AG09319 (cell line): ENCODE data around the gene RGS19.

Experiments
- DNase-seq: peaks from one replicate; pipeline ENCODE4 v3.0.0-alpha.2; 2010; ENCODE audit warnings: low read depth; ENCODE audit errors: extremely low read depth
- TF ChIP-seq, protein P1 (sequence below): IDR thresholded peaks from 2 replicates; pipeline ENCODE4 v1.5.1; 2011; ENCODE audit warnings: low read depth, mild to moderate bottlenecking, inconsistent platforms, low read length, moderate library complexity

The RGS19 gene

DNA sequence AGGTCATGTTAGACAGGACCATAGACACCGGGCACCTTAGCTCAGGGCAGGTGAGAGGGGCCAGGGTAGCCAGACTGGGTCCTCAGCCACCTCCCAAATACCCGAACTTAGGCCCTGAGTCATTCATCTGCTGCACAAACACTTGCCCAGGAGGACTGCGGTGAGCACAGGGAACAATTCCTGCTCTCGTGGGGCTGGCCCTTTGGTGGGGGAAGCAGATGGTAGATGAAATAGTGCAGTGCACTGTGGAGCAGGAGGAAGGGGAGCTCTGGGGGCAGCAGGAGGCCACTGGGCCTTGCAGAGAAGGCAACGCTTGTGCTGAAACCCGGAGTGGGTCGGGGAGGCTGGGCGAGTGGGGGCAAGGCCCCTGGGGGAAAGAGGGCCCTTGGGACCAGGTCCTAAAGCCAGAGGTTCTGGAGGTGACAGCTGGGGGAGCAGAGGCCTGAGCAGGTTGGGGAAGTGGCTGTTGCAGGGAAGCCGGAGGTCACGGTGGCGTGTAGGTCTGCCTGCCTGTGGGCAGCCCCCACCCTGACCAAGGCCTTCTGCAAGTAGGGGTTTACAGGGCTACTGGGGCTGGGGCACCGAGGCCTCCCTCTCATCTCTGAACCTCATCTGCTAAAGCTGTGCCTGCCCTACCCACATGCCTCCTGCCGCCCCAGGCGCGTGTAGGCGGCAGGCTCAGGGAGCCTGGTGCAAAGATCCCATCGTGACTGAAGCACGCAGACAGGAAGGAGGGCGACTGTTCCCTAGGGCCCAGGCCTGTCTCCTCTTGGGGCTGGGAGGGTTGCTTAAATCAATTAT, 32.7 kb upstream of the RGS19 start:
- no peak for DNase-seq
- TF ChIP-seq, protein P1, sequence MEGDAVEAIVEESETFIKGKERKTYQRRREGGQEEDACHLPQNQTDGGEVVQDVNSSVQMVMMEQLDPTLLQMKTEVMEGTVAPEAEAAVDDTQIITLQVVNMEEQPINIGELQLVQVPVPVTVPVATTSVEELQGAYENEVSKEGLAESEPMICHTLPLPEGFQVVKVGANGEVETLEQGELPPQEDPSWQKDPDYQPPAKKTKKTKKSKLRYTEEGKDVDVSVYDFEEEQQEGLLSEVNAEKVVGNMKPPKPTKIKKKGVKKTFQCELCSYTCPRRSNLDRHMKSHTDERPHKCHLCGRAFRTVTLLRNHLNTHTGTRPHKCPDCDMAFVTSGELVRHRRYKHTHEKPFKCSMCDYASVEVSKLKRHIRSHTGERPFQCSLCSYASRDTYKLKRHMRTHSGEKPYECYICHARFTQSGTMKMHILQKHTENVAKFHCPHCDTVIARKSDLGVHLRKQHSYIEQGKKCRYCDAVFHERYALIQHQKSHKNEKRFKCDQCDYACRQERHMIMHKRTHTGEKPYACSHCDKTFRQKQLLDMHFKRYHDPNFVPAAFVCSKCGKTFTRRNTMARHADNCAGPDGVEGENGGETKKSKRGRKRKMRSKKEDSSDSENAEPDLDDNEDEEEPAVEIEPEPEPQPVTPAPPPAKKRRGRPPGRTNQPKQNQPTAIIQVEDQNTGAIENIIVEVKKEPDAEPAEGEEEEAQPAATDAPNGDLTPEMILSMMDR: no peak

DNA sequence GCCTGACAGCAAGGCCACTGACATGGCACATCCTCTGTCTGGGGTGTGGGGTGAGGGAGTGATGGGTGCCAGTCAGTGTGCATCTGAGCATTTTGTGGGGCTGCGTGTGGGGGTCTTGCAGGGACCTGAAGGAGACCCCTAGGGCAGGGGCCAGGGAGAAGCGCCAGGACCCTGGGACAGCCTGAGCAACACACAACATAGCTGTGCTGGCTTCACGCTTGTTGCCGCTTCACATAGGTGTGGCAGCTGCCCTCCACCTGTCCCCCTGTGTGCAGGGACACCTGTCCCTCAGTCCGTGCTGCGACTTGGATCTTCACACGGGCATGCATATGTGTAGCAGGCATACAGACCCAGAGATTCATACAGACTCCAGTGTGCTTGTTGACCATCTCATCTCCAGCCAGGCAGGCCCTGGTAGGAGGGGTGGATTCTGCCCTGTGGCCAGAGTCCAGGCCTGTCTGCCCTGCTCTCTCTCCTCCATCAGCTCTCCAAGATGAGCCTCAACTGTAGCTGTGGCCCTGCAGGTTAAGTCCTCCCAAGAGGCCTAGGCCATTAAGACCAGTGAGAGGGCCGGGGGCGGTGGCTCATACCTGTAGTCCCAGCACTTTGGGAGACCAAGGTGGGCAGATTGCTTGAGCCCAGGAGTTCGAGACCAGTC, 31.2 kb upstream of the RGS19 start:
- no peak for DNase-seq

DNA sequence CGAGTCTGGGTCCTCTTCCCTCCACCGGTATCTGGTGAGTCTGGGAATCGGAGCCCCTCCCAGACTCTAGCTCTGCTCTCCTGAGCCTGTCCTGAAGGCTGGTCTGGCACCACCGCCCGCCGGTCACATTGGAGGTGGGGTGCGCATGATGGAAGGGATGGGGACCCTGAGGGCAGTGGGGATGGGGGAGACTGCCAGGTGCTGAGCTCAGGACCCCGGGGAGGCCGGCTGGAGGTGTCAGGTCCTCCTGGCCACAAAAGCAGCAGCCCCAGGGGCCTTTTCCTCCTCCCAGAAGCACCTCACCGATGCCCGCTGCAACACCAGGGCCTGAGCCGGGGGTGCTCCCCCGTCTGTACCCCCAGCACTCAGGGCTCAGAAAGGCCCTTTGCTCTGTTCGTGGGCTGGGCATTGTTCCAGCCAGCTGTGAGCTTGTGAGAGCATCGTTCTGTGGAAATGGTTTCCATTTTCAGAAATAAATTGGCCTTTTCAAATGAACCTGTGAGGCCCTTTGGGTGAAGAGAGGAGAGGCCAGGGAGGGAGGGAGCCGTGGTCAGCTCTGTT, 30.6 kb upstream of the RGS19 start:
- DNase-seq: no peak
- TF ChIP-seq, protein P1: no peak

More for the DNA sequence above, 31.2 kb upstream of the RGS19 start:
- TF ChIP-seq, protein P1: no peak

DNA sequence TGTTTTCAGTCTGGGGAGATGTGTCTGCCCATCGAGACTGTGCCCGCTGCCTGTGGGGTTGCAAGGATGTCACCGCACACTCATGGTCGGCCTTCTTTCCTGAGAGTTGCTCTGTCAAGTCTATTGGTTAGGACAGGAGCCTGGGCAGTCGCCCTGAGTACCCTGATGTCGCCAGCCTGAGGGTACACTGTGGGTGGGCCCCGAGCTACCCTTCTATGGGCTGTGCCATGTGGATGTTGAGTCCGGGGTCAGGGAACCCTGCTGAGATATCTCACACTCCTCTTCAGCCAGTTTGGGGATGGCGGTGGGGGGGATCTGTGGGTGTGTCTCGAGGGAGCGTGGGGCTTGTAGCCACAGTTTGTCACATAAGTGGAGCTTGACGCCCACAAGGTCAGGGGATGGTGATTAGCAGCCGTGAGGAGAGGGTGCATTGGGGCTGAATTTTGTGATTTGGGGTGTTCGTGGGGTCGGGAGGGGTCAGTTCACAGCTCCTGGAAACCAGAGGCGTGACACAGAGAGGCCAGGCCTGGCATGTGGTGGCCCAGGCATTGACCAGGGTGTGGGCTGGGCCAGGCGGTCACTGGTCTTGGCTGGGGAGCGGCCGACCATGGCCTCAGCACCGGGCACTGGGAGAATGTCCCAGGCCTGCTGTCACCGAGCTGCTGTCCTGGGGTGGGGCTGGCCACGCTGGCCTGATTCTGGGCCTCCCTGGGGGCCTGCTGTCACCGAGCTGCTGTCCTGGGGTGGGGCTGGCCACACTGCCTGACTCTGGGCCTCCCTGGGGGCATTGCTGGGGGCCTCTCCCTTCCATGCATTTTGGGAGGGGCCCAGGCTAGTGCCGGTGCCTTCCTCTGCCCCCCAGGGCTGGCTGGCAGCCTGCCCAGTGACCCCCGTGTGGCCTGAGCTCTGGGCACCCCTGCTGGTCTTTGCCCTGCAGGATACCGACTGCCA, 29.7 kb upstream of the RGS19 start:
- TF ChIP-seq, protein P1: no peak
- DNase-seq: no peak

DNA sequence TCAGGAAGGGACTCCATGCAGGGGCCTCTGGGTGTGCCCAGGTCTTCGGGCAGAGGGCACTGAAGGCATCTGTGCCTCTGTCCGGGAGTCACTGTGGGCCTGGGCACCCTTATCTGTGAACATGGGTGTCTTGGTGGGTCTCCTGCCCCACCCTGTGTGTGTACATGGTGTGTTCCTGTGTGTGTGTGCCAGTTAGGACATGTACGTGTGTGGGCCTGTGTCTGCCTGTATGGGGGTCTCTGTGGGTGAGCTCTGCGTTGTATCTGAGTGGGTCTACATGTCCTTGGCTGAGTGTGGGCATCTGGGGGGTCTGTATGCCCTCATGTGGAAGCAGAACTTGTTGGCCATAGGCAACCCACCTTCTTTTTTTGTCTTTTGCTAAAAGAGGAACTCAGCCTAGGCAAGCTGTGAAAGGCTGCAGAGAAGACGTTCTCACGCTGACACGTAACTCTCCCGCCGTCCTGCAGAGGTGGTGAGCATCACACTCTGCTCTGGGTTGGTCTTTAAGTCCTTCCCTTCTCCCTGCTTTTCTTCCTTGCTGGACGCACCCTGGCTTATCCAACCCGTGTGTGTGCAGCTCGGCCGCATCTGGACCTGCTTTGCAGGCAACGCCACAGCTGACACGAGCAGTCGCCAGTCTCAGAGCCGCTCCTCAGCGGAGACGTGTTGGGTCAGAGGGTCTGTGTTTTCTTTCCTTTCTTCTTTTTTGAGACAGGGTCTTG, 28.6 kb upstream of the RGS19 start:
- TF ChIP-seq, protein P1: no peak
- no peak for DNase-seq

DNA sequence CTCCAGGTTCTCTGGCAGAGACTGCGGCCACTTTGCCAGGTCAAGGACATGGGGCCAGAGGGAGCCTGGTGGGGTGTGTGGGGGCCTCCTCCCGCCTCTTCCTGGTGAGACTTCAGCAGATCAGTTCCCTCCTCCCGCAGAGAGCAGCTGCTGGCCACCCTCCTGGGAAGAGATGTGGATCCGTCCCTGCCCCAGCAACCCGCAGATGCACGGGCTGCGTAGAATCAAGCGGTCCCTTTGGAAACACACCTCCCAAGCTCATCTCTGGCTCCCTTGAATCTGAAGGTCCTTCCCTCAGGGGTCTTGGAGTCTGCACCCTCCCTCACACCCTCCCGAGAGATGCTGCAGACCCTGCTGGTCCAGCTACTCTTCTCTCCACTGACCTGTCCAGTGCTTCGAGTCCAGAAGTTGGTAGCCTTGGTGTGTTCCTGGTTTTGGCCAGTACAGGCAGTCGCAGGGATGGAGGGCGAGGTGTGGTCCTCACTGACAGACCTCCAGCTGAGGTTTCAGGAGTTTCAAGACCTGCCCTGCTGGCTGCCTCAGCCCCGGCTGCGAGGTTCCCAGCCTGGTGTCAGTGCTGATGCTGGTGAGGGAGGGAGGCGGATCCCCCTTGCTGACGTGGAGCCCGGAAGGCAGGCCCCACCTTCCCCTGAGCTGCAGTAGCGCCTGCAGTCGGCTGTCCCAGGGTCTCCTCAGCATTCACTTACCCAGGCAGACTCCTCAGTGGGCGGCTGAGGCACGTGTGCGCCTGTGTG, 27.8 kb upstream of the RGS19 start, which contains the start of gene NPBWR2:
TSS of gene NPBWR2 (minus strand) at position 585 of the 755 bp plus-strand sequence. CDS start 734 bp downstream, outside the sequence.
- TF ChIP-seq, protein P1: no peak
- no peak for DNase-seq
